ENCODE measurements around the gene C1orf56.

The C1orf56 gene

DNA sequence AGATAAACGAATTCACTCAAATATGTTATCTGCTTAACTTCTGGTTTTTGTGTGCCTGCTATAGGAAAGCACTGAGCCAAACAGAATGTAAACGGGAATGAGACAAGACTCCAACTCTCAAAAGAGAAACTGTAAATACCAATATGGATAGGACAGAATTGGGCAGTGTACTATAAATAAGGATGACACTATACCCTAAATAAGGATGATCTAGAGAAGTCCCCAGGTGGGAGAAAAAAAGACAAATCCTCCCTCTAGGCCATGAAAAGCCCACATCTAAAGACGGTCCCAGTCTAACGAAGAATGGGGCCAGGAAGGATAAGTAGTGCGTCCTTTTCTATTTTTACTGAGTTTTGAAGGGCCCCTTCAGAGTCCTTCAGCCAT lies 21.5 kb downstream of the C1orf56 start:
- H3K4me1 ChIP-seq (ENCODE audit: control insufficient read depth in 1 of 2, insufficient read depth in 2 of 2, low read length in 2 of 2), result peaks cover 3% of the 10 kb centered on the region in 2 experiments
- no peak overlapping the region for H3K27ac ChIP-seq (ENCODE audit: low read depth, low read length)
- H4K8ac ChIP-seq (ENCODE audit: low read depth, low read length), result no peak overlapping the region
- no peak overlapping the region for H3K9ac ChIP-seq (ENCODE audit: low read length)
- H3K4me3 ChIP-seq (ENCODE audit: low read depth, low read length), result no peak overlapping the region
- H3K14ac ChIP-seq (ENCODE audit: low read length), result no peak overlapping the region
- no peaks in the 10 kb centered on the region for H3K9me3 ChIP-seq (ENCODE audit: insufficient read depth, low read depth, low read length)
- H2AFZ ChIP-seq (ENCODE audit: insufficient read depth, low read length, poor library complexity), result no peak overlapping the region
- H2BK5ac ChIP-seq (ENCODE audit: low read depth, low read length, poor library complexity), result no peak overlapping the region
- no peak overlapping the region for H2BK120ac ChIP-seq (ENCODE audit: insufficient read depth, low read length, poor library complexity)
- no peak for DNase-seq
- no peak overlapping the region for H3K18ac ChIP-seq (ENCODE audit: low read length)
- H2AK5ac ChIP-seq (ENCODE audit: low read length), result no peak overlapping the region
- H3K27me3 ChIP-seq (ENCODE audit: insufficient read depth, low read length), result no peaks in the 10 kb centered on the region
- H3K36me3 ChIP-seq (ENCODE audit: control insufficient read depth in 1 of 2, insufficient read depth in 2 of 2, low read length in 2 of 2), result peaks cover 16 to 23% of the 10 kb centered on the region in 2 experiments
- peaks cover 6% of the 10 kb centered on the region for H3K79me2 ChIP-seq (ENCODE audit: control insufficient read depth, insufficient read depth, low read length, poor library complexity)
- H2BK12ac ChIP-seq (ENCODE audit: low read length), result no peak overlapping the region
- no peak overlapping the region for H4K91ac ChIP-seq (ENCODE audit: low read depth, low read length)
- H3K79me1 ChIP-seq (ENCODE audit: low read length), result peaks cover 9% of the 10 kb centered on the region
- H4K12ac ChIP-seq (ENCODE audit: low read depth, low read length), result no peak overlapping the region
- H3K4ac ChIP-seq (ENCODE audit: low read depth, low read length), result no peak overlapping the region
- no peak overlapping the region for H3K4me2 ChIP-seq (ENCODE audit: low read length)
- WGBS (ENCODE audit: extremely low coverage, insufficient coverage, insufficient read length), result no CpG with 5 or more reads among the region's 5 CpGs
- no peak overlapping the region for H3K23ac ChIP-seq (ENCODE audit: low read length)

- H3K9me3 ChIP-seq (ENCODE audit: insufficient read depth, low read depth, low read length), result no peaks in the 10 kb centered on the region
These were observed 23.1 kb downstream of the C1orf56 start, which contains the start of gene GABPB2 for GRCh38 chr1:151070474-151071276. GABPB2 (plus strand) TSS chr1:151070761; CDS start chr1:151088190, 17,429 bp downstream.

DNA sequence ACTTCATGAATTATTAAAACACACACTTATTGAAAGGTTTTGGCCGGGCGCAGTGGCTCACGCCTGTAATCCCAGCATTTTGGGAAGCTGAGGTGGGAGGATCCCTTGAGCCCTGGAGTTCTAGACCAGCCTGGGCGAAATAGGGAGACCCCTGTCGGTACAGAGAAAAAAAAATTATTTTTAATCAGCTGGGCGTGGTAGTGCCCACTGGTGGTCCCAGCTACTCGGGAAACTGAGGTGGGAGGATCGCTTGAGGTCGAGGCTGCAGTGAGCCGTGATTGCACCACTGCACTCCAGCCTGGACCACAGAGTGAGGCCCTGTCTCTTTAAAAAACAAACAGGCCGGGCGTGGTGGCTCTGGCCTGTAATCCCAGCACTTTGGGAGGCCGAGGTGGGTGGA lies 24.7 kb downstream of the C1orf56 start:
- Histone ChIP-seq H4K12ac (ENCODE audit: low read depth, low read length) (no peak overlapping the region), H2BK5ac (ENCODE audit: low read depth, low read length, poor library complexity) (no peak overlapping the region), H3K4me3 (ENCODE audit: low read depth, low read length) (no peak overlapping the region), H2BK12ac (ENCODE audit: low read length) (no peak overlapping the region), H3K14ac (ENCODE audit: low read length) (no peak overlapping the region), H3K23ac (ENCODE audit: low read length) (no peak overlapping the region), H3K4me1 (ENCODE audit: control insufficient read depth in 1 of 2, insufficient read depth in 2 of 2, low read length in 2 of 2) (peaks cover 0 to 3% of the 10 kb centered on the region in 2 experiments), H4K91ac (ENCODE audit: low read depth, low read length) (no peak overlapping the region), H3K79me2 (ENCODE audit: control insufficient read depth, insufficient read depth, low read length, poor library complexity) (peaks cover 3% of the 10 kb centered on the region), H3K36me3 (ENCODE audit: control insufficient read depth in 1 of 2, insufficient read depth in 2 of 2, low read length in 2 of 2) (peaks cover 8 to 10% of the 10 kb centered on the region in 2 experiments), H3K4me2 (ENCODE audit: low read length) (no peak overlapping the region), H2BK120ac (ENCODE audit: insufficient read depth, low read length, poor library complexity) (no peak overlapping the region), H4K8ac (ENCODE audit: low read depth, low read length) (no peak overlapping the region), H3K9ac (ENCODE audit: low read length) (no peak overlapping the region), H3K27ac (ENCODE audit: low read depth, low read length) (no peak overlapping the region), H3K27me3 (ENCODE audit: insufficient read depth, low read length) (no peaks in the 10 kb centered on the region), H2AK5ac (ENCODE audit: low read length) (no peak overlapping the region), H3K9me3 (ENCODE audit: insufficient read depth, low read depth, low read length) (no peaks in the 10 kb centered on the region), H3K4ac (ENCODE audit: low read depth, low read length) (no peak overlapping the region), H3K18ac (ENCODE audit: low read length) (no peak overlapping the region), H3K79me1 (ENCODE audit: low read length) (peaks cover 9% of the 10 kb centered on the region), H2AFZ (ENCODE audit: insufficient read depth, low read length, poor library complexity) (no peak overlapping the region)
- no CpG with 5 or more reads among the region's 13 CpGs for WGBS (ENCODE audit: extremely low coverage, insufficient coverage, insufficient read length)
- DNase-seq, result no peak

More at GRCh38 chr1:151070474-151071276, 23.1 kb downstream of the C1orf56 start, which contains the start of gene GABPB2:
- H3K4me1 ChIP-seq (ENCODE audit: control insufficient read depth in 1 of 2, insufficient read depth in 2 of 2, low read length in 2 of 2), result peaks cover 0 to 3% of the 10 kb centered on the region in 2 experiments
- peaks cover 9% of the 10 kb centered on the region for H3K79me1 ChIP-seq (ENCODE audit: low read length)
- no peak within 1 kb of the TSS for H3K23ac ChIP-seq (ENCODE audit: low read length)
- H4K91ac ChIP-seq (ENCODE audit: low read depth, low read length), result peak within 1 kb of the TSS; percentile 99
- no CpG with 5 or more reads among the region's 50 CpGs for WGBS (ENCODE audit: extremely low coverage, insufficient coverage, insufficient read length)
- peak within 1 kb of the TSS; percentile 98 for H4K12ac ChIP-seq (ENCODE audit: low read depth, low read length)
- peaks cover 16 to 21% of the 10 kb centered on the region in 2 experiments for H3K36me3 ChIP-seq (ENCODE audit: control insufficient read depth in 1 of 2, insufficient read depth in 2 of 2, low read length in 2 of 2)
- H3K27ac ChIP-seq (ENCODE audit: low read depth, low read length), result peak within 1 kb of the TSS; percentile 95
- no peaks in the 10 kb centered on the region for H3K27me3 ChIP-seq (ENCODE audit: insufficient read depth, low read length)
- peak within 1 kb of the TSS; percentile 32 for H2BK5ac ChIP-seq (ENCODE audit: low read depth, low read length, poor library complexity)
- peak within 1 kb of the TSS; percentile 77 for H3K4me3 ChIP-seq (ENCODE audit: low read depth, low read length)
- peaks cover 3% of the 10 kb centered on the region for H3K79me2 ChIP-seq (ENCODE audit: control insufficient read depth, insufficient read depth, low read length, poor library complexity)
- DNase-seq, result peak; percentile 88 to 92
- peak within 1 kb of the TSS; percentile 98 for H3K14ac ChIP-seq (ENCODE audit: low read length)
- H2BK120ac ChIP-seq (ENCODE audit: insufficient read depth, low read length, poor library complexity), result peak within 1 kb of the TSS; percentile 90
- H2BK12ac ChIP-seq (ENCODE audit: low read length), result no peak within 1 kb of the TSS
- peak within 1 kb of the TSS; percentile 80 for H3K4me2 ChIP-seq (ENCODE audit: low read length)
- H3K9ac ChIP-seq (ENCODE audit: low read length), result peak within 1 kb of the TSS; percentile 85
- H4K8ac ChIP-seq (ENCODE audit: low read depth, low read length), result peak within 1 kb of the TSS; percentile 99
- peak within 1 kb of the TSS; percentile 92 for H3K4ac ChIP-seq (ENCODE audit: low read depth, low read length)
- peak within 1 kb of the TSS; percentile 92 for H2AFZ ChIP-seq (ENCODE audit: insufficient read depth, low read length, poor library complexity)
- peak within 1 kb of the TSS; percentile 59 for H2AK5ac ChIP-seq (ENCODE audit: low read length)
- H3K18ac ChIP-seq (ENCODE audit: low read length), result peak within 1 kb of the TSS; percentile 89

DNA sequence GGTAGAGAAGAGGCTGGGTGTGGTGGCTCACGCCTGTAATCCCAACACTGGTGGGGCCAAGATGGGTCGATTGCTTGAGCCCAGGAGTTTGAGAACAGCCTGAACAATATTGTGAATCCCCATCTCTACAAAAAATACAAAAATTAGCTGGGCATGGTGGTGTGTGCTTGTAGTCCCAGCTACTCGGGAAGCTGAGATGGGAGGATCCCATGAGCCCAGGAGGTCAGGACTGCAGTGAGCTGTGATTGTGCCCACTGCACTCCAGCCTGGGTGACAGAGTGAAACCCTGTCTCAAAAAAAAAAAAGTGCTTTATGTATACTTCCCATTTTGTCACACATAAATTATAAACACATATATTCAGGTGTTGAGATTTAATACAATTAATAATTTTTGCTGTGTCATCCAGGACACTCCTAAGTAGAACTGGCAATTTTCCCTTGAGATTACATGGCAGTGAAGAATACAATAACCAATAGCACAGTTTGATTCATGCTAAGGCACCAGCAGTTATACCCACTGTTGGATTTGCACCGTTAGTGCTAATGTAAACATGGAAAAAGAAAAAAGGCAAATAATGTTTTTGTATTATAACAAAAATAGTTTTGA lies 38.5 kb downstream of the C1orf56 start:
- Histone ChIP-seq H3K4me1 (ENCODE audit: control insufficient read depth in 1 of 2, insufficient read depth in 2 of 2, low read length in 2 of 2) (no peaks in the 10 kb centered on the region), H2BK12ac (ENCODE audit: low read length) (no peak overlapping the region), H4K91ac (ENCODE audit: low read depth, low read length) (no peak overlapping the region), H3K18ac (ENCODE audit: low read length) (no peak overlapping the region), H3K4me2 (ENCODE audit: low read length) (no peak overlapping the region), H3K14ac (ENCODE audit: low read length) (no peak overlapping the region), H3K9ac (ENCODE audit: low read length) (no peak overlapping the region), H3K79me1 (ENCODE audit: low read length) (no peaks in the 10 kb centered on the region), H3K27me3 (ENCODE audit: insufficient read depth, low read length) (no peaks in the 10 kb centered on the region), H4K8ac (ENCODE audit: low read depth, low read length) (no peak overlapping the region), H3K9me3 (ENCODE audit: insufficient read depth, low read depth, low read length) (peaks cover 2% of the 10 kb centered on the region), H3K4ac (ENCODE audit: low read depth, low read length) (no peak overlapping the region), H3K23ac (ENCODE audit: low read length) (no peak overlapping the region), H4K12ac (ENCODE audit: low read depth, low read length) (no peak overlapping the region), H2BK120ac (ENCODE audit: insufficient read depth, low read length, poor library complexity) (no peak overlapping the region), H2BK5ac (ENCODE audit: low read depth, low read length, poor library complexity) (no peak overlapping the region), H2AFZ (ENCODE audit: insufficient read depth, low read length, poor library complexity) (no peak overlapping the region), H3K4me3 (ENCODE audit: low read depth, low read length) (no peak overlapping the region), H3K36me3 (ENCODE audit: control insufficient read depth in 1 of 2, insufficient read depth in 2 of 2, low read length in 2 of 2) (no peaks in the 10 kb centered on the region), H2AK5ac (ENCODE audit: low read length) (no peak overlapping the region), H3K79me2 (ENCODE audit: control insufficient read depth, insufficient read depth, low read length, poor library complexity) (no peaks in the 10 kb centered on the region), H3K27ac (ENCODE audit: low read depth, low read length) (no peak overlapping the region)
- no CpG with 5 or more reads among the region's 4 CpGs for WGBS (ENCODE audit: extremely low coverage, insufficient coverage, insufficient read length)
- no peak for DNase-seq

Data from trophoblast cell (in vitro differentiated cells and primary cell).